Glutamatergic neuron (in vitro differentiated cells): ENCODE results near the gene FRMD1. TPM values are rescaled to one million over a fixed set of nuclear protein-coding genes. Genes with fewer than 3 reads are reported as not detected.
A peak's percentile ranks its signal among the peaks of the same experiment; 100 is the strongest.

Experiments
- DNase-seq: peaks from one replicate; pipeline ENCODE4 v3.0.0; 2022
- H3K27ac Mint-ChIP-seq: one replicate; pipeline ENCODE4 v1.8.0; 2020; ENCODE audit warnings: mild to moderate bottlenecking, mixed read lengths, inconsistent platforms; ENCODE audit not compliant: unreplicated experiment
- H3K27me3 Mint-ChIP-seq: one replicate; pipeline ENCODE4 v1.8.0; 2020; ENCODE audit warnings: mild to moderate bottlenecking, moderate library complexity, mixed read lengths, inconsistent platforms; ENCODE audit not compliant: unreplicated experiment
- H3K36me3 Mint-ChIP-seq: one replicate; pipeline ENCODE4 v1.8.0; 2020; ENCODE audit warnings: mild to moderate bottlenecking, mixed read lengths, inconsistent platforms; ENCODE audit not compliant: unreplicated experiment
- H3K4me1 Mint-ChIP-seq: one replicate; pipeline ENCODE4 v1.8.0; 2020; ENCODE audit warnings: mild to moderate bottlenecking, low read depth, mixed read lengths, inconsistent platforms; ENCODE audit not compliant: unreplicated experiment
- H3K4me3 Mint-ChIP-seq: one replicate; pipeline ENCODE4 v1.8.0; 2020; ENCODE audit warnings: mild to moderate bottlenecking, mixed read lengths, inconsistent platforms; ENCODE audit not compliant: unreplicated experiment
- H3K9me3 Mint-ChIP-seq: one replicate; pipeline ENCODE4 v1.8.0; 2020; ENCODE audit warnings: mild to moderate bottlenecking, moderate library complexity, mixed read lengths, inconsistent platforms; ENCODE audit not compliant: unreplicated experiment
- total RNA-seq: library from RNA; stranded (reverse); fragmentation: NEBNext Ultra II Directional; extraction: Animal tissue kit (Norgen Biotek cat#: 25700); gene quantifications from one replicate; pipeline ENCODE4 v1.2.1, GENCODE V29; 2021; ENCODE audit not compliant: unreplicated experiment
- TF ChIP-seq, protein P1 (sequence below): fragments of 200-600 bp; sonication (generic); IDR thresholded peaks from one replicate; pipeline ENCODE4 v1.5.0; 2021; ENCODE audit not compliant: partially characterized antibody, unreplicated experiment

Gene FRMD1
- total RNA-seq, 1 donor from 2014 or later, result not detected

DNA sequence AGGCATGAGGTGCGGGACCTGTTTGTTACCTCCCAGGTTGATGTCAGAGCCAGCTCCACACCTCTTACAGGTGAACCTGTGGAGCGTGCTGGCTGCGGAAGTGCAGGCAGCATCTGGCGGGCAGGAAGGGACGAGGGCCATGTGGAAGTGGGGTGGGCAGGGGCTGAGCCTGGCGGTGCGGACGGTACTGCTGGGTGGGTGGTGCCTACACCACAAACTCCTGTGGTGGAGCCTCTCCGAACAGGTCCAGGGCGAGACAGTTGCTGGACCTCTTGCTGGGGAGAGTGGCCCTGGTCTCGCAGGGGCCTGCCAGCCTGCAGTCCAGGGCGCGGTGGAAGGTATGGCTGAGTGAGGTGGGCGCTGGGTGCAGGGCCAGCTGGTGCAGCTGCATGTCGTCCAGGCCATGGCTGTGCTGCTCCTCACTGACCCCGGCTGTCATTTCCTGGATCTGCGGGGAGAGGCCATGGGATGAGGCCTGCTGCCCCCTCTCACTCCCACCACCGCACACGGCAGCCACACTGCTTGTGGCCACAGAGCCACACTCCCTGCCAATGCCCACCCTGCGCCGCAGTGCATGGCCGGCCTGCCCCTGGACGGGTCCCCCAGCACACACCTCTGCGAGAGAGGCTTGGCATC is 22.0 kb downstream of the FRMD1 start:
- no peak overlapping the region for H3K27ac Mint-ChIP-seq

DNA sequence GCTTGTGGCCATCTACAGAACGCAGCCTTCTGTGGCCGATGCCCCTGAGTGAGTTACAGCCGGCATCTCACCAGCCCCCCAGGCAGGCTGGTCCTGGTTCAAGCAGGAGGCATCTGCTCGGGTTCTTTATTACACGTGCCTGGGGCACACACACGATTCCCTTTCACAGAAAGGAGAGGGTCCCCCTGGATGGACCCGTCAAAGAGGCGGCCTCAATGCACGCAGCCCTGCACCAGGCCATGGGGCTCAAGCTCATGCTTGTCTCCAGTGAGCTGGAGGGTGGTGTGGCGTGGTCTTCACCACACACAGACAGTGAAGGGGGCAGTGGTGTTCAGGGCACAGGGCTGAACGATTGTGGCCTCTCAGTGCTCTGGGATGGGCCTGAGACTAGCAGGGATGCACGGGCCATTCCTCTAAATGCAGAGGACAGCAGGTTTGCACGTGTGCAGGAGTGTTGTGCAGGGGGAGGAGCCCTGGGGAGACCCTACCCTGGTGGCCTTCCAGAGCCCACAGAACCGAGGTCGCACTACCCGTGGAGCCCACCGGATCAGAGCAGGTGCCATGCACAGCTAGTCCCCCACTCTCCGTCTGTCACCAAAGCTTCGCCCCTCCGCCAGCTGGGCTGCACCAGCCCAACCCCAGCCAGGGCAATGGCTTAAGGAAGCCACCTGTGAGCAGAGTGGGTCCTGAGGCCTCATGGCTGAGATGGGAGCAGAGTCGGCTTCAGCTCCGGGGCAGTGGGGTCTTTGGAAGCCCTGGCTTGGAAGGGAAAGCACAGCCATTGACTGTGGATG is 23.1 kb downstream of the FRMD1 start:
- no peak for DNase-seq
- Mint-ChIP-seq H3K27me3 (no peaks in the 10 kb centered on the region), H3K9me3 (peaks cover 2% of the 10 kb centered on the region), H3K36me3 (no peaks in the 10 kb centered on the region), H3K27ac (no peak overlapping the region), H3K4me1 (no peaks in the 10 kb centered on the region), H3K4me3 (no peak overlapping the region)
- TF ChIP-seq, protein P1, sequence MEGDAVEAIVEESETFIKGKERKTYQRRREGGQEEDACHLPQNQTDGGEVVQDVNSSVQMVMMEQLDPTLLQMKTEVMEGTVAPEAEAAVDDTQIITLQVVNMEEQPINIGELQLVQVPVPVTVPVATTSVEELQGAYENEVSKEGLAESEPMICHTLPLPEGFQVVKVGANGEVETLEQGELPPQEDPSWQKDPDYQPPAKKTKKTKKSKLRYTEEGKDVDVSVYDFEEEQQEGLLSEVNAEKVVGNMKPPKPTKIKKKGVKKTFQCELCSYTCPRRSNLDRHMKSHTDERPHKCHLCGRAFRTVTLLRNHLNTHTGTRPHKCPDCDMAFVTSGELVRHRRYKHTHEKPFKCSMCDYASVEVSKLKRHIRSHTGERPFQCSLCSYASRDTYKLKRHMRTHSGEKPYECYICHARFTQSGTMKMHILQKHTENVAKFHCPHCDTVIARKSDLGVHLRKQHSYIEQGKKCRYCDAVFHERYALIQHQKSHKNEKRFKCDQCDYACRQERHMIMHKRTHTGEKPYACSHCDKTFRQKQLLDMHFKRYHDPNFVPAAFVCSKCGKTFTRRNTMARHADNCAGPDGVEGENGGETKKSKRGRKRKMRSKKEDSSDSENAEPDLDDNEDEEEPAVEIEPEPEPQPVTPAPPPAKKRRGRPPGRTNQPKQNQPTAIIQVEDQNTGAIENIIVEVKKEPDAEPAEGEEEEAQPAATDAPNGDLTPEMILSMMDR, result no peak

More for the DNA sequence above, 22.0 kb downstream of the FRMD1 start:
- Mint-ChIP-seq H3K4me3 (no peak overlapping the region), H3K36me3 (no peaks in the 10 kb centered on the region), H3K9me3 (peaks cover 2% of the 10 kb centered on the region), H3K4me1 (no peaks in the 10 kb centered on the region), H3K27me3 (peaks cover 1% of the 10 kb centered on the region)
- TF ChIP-seq, protein P1, result no peak
- DNase-seq, result no peak

DNA sequence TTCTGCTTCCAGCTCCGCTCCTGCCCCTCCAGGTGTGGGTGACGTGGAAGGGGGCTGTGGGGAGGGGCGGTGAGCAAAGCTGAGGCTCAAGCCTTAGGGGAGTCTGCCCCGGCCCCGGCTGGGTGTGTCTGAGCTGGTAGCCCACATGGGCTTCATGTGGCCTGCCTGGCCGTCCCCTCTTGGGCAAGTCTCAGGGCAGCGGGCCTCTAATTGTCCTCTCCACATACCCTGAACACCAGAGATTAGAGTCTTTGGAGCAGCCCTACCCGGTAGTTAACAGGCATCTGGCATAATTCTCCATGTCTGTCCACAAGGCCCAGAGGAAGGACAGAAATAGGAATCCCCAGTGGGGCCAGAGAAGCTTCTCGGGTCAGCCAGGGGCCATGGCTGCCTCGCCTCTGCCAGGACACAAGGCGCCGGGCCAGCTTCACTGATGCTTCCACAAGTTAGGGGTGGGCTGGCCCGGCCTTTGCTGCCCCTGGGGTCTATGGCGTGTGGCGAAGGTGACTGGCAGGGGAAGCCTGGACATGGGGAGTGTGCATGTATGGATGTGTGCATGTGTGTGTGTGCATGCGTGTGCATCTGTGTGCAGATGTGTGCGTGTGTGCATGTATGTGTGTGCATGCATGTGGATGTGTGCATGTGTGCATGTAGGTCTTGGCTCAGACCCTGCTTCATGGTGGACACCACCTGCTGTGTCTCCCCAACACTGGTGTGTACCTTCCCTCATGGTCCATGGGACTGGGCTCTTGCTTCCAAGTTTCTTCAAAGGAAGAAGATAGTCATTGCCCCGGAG is 24.0 kb downstream of the FRMD1 start:
- Mint-ChIP-seq H3K27me3 (no peaks in the 10 kb centered on the region), H3K9me3 (peaks cover 3% of the 10 kb centered on the region), H3K4me3 (no peak overlapping the region), H3K4me1 (no peaks in the 10 kb centered on the region), H3K36me3 (no peaks in the 10 kb centered on the region), H3K27ac (no peak overlapping the region)
- TF ChIP-seq, protein P1, result no peak
- DNase-seq, result peak; percentile 27

DNA sequence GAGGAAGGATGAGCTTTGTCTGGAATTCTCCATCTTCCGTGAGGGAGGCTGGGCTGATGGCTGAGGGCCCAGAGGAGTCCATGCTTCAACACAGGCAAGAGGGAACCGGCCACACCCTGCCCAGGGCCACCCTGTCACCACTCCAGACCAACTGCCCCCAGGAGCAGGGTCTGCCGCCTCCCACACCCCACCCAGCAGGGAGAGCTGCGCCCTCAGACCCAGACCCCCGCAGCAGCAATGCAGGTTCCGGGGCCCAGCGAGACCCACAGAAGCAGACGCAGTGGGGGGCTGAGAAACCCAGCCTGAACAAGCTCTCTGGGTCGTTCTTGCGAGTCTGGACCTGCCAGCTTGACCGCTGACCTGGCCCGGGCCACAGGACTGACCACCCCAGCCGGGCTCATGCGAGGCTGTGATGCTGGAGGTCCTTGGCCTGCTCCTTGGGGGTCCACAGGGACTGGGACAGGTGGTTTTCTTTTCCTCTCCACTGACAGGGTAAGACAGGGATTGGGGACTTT is 25.0 kb downstream of the FRMD1 start:
- Mint-ChIP-seq H3K4me3 (no peak overlapping the region), H3K27ac (no peak overlapping the region), H3K36me3 (no peaks in the 10 kb centered on the region), H3K27me3 (no peaks in the 10 kb centered on the region), H3K4me1 (no peaks in the 10 kb centered on the region), H3K9me3 (peaks cover 3% of the 10 kb centered on the region)
- TF ChIP-seq, protein P1, result no peak
- no peak for DNase-seq
